Astrocyte (in vitro differentiated cells and primary cell): ENCODE measurements around the gene PDE6G. TPM values are rescaled to one million over a fixed set of nuclear protein-coding genes. Genes with fewer than 3 reads are reported as not detected.

Experiments used
- DNase-seq: peaks from one replicate; pipeline ENCODE4 v3.0.0-alpha.2; 2010; ENCODE audit warnings: low read depth
- FAIRE-seq: peaks from 2 replicates; lab custom pipeline; 2011; peaks lifted over from hg19 to GRCh38; lab: Jason Lieb, UNC
- H2AFZ ChIP-seq: 2 replicates; pipeline ENCODE4 v1.6.0; 2012; ENCODE audit warnings: low read depth, low read length, inconsistent platforms
- H3K27ac ChIP-seq: 2 replicates; pipeline ENCODE4 v1.5.1; 2011; ENCODE audit warnings: low read depth, low read length, inconsistent platforms
- H3K27me3 ChIP-seq: 2 replicates; pipeline ENCODE4 v1.6.0; 2011; ENCODE audit warnings: low read length, inconsistent platforms; ENCODE audit not compliant: insufficient read depth
- H3K36me3 ChIP-seq: 2 replicates; pipeline ENCODE4 v1.5.1; 2011; ENCODE audit warnings: low read length, inconsistent platforms; ENCODE audit not compliant: insufficient read depth
- H3K4me1 ChIP-seq: 2 replicates; pipeline ENCODE4 v1.5.1; 2011; ENCODE audit warnings: low read length, inconsistent platforms; ENCODE audit not compliant: insufficient read depth
- H3K4me2 ChIP-seq: 2 replicates; pipeline ENCODE4 v1.6.0; 2012; ENCODE audit warnings: low read length, inconsistent platforms
- H3K4me3 ChIP-seq: 2 replicates; pipeline ENCODE4 v1.5.1; 2011; ENCODE audit warnings: low read depth, mild to moderate bottlenecking, low read length, inconsistent platforms; ENCODE audit not compliant: insufficient read depth
- H3K79me2 ChIP-seq: 2 replicates; pipeline ENCODE4 v1.6.0; 2012; ENCODE audit warnings: mild to moderate bottlenecking, low read length, inconsistent platforms; ENCODE audit not compliant: insufficient read depth
- H3K9ac ChIP-seq: 2 replicates; pipeline ENCODE4 v1.6.0; 2012; ENCODE audit warnings: mild to moderate bottlenecking, low read length, inconsistent platforms
- H3K9me3 ChIP-seq: 2 replicates; pipeline ENCODE4 v1.5.1; 2012; ENCODE audit warnings: low read depth, mild to moderate bottlenecking, low read length, inconsistent platforms; ENCODE audit not compliant: insufficient read depth
- H4K20me1 ChIP-seq: 2 replicates; pipeline ENCODE4 v1.6.0; 2012; ENCODE audit warnings: low read length, inconsistent platforms; ENCODE audit not compliant: insufficient read depth
- H3K27ac Mint-ChIP-seq: one replicate; pipeline ENCODE4 v1.8.0; 2021; ENCODE audit warnings: mild to moderate bottlenecking, mixed read lengths; ENCODE audit not compliant: unreplicated experiment
- H3K27me3 Mint-ChIP-seq: one replicate; pipeline ENCODE4 v1.8.0; 2021; ENCODE audit warnings: low read depth, mixed read lengths; ENCODE audit not compliant: unreplicated experiment
- H3K36me3 Mint-ChIP-seq: one replicate; pipeline ENCODE4 v1.8.0; 2021; ENCODE audit warnings: low read depth, mixed read lengths; ENCODE audit not compliant: unreplicated experiment
- H3K4me1 Mint-ChIP-seq: one replicate; pipeline ENCODE4 v1.8.0; 2021; ENCODE audit warnings: low read depth, mixed read lengths; ENCODE audit not compliant: unreplicated experiment
- H3K4me3 Mint-ChIP-seq: one replicate; pipeline ENCODE4 v1.8.0; 2021; ENCODE audit warnings: mild to moderate bottlenecking, moderate library complexity, mixed read lengths; ENCODE audit not compliant: unreplicated experiment
- H3K9me3 Mint-ChIP-seq: one replicate; pipeline ENCODE4 v1.8.0; 2021; ENCODE audit warnings: mild to moderate bottlenecking, mixed read lengths; ENCODE audit not compliant: unreplicated experiment
- CTCF ChIP-seq: IDR thresholded peaks from 2 replicates; pipeline ENCODE4 v1.5.1; 2011; ENCODE audit warnings: low read depth, mild to moderate bottlenecking, inconsistent platforms, low read length, moderate library complexity; ENCODE audit not compliant: insufficient read depth
- EZH2 ChIP-seq: IDR thresholded peaks from 2 replicates; pipeline ENCODE4 v1.6.1; 2012; ENCODE audit warnings: mild to moderate bottlenecking, low read length, inconsistent platforms; ENCODE audit not compliant: insufficient read depth
- total RNA-seq: library from RNA; stranded (reverse); gene quantifications from 2 replicates; pipeline ENCODE4 v1.2.1, GENCODE V29; 2021

The PDE6G gene
- total RNA-seq, 1 donor from 2014 or later = not detected

GRCh38 chr17:81644496-81644895 lies 11.8 kb downstream of the PDE6G start:
- TF ChIP-seq EZH2 (no peak), CTCF (no peak)
- H3K4me1 Mint-ChIP-seq = peaks cover 5% of the 10 kb centered on the region
- FAIRE-seq (no peak), DNase-seq (no peak)
- H3K4me2 ChIP-seq = no peak overlapping the region
- peaks cover 10% of the 10 kb centered on the region for H3K4me1 ChIP-seq
- peaks cover 7% of the 10 kb centered on the region for H3K9me3 ChIP-seq
- H2AFZ ChIP-seq = no peak overlapping the region
- no peak overlapping the region for H3K27ac Mint-ChIP-seq
- H3K4me3 ChIP-seq = no peak overlapping the region
- no peaks in the 10 kb centered on the region for H3K36me3 ChIP-seq
- H3K9me3 Mint-ChIP-seq = peaks cover 4% of the 10 kb centered on the region
- H3K27me3 ChIP-seq = peaks cover 20% of the 10 kb centered on the region
- H3K27me3 Mint-ChIP-seq = peaks cover 18% of the 10 kb centered on the region
- H3K79me2 ChIP-seq = no peaks in the 10 kb centered on the region
- no peaks in the 10 kb centered on the region for H4K20me1 ChIP-seq
- H3K4me3 Mint-ChIP-seq = no peak overlapping the region
- peaks cover 2% of the 10 kb centered on the region for H3K36me3 Mint-ChIP-seq
- H3K9ac ChIP-seq = no peak overlapping the region
- no peak overlapping the region for H3K27ac ChIP-seq

GRCh38 chr17:81641825-81642489 lies 14.4 kb downstream of the PDE6G start:
- H3K4me1 Mint-ChIP-seq = peaks cover 5% of the 10 kb centered on the region
- peaks cover 2% of the 10 kb centered on the region for H3K36me3 Mint-ChIP-seq
- peaks cover 3% of the 10 kb centered on the region for H3K27me3 ChIP-seq
- H3K9ac ChIP-seq = peak overlapping the region; percentile 58
- FAIRE-seq (no peak), DNase-seq (peak; percentile 61)
- peaks cover 4% of the 10 kb centered on the region for H3K27me3 Mint-ChIP-seq
- no peaks in the 10 kb centered on the region for H3K36me3 ChIP-seq
- H3K79me2 ChIP-seq = no peaks in the 10 kb centered on the region
- H3K4me3 ChIP-seq = no peak overlapping the region
- TF ChIP-seq EZH2 = no peak
- TF ChIP-seq CTCF = no peak
- H3K9me3 ChIP-seq = no peaks in the 10 kb centered on the region
- peak overlapping the region; percentile 57 for H2AFZ ChIP-seq
- peak overlapping the region; percentile 70 for H3K27ac ChIP-seq
- H3K27ac Mint-ChIP-seq = no peak overlapping the region
- H3K4me2 ChIP-seq = peak overlapping the region; percentile 78
- H4K20me1 ChIP-seq = no peaks in the 10 kb centered on the region
- H3K4me1 ChIP-seq = peaks cover 10% of the 10 kb centered on the region
- no peak overlapping the region for H3K4me3 Mint-ChIP-seq
- H3K9me3 Mint-ChIP-seq = no peaks in the 10 kb centered on the region

GRCh38 chr17:81640011-81640410 lies 16.3 kb downstream of the PDE6G start:
- Mint-ChIP-seq H3K27ac (no peak overlapping the region), H3K4me3 (no peak overlapping the region), H3K27me3 (no peaks in the 10 kb centered on the region), H3K9me3 (no peaks in the 10 kb centered on the region), H3K4me1 (peaks cover 8% of the 10 kb centered on the region), H3K36me3 (no peaks in the 10 kb centered on the region)
- peaks cover 17% of the 10 kb centered on the region for H3K79me2 ChIP-seq
- H3K9ac ChIP-seq = no peak overlapping the region
- peaks cover 22% of the 10 kb centered on the region for H3K4me1 ChIP-seq
- FAIRE-seq = no peak
- H4K20me1 ChIP-seq = peaks cover 15% of the 10 kb centered on the region
- peaks cover under 1% of the 10 kb centered on the region for H3K36me3 ChIP-seq
- no peaks in the 10 kb centered on the region for H3K9me3 ChIP-seq
- no peak overlapping the region for H3K4me3 ChIP-seq
- no peak overlapping the region for H2AFZ ChIP-seq
- no peak overlapping the region for H3K4me2 ChIP-seq
- no peak overlapping the region for H3K27ac ChIP-seq
- no peak for DNase-seq
- TF ChIP-seq EZH2 (no peak), CTCF (no peak)
- no peaks in the 10 kb centered on the region for H3K27me3 ChIP-seq
